Stimulated activated CD4-positive, alpha-beta T cell treated with anti-CD3 and anti-CD28 coated beads, Interleukin-12 subunit alpha, Interleukin-12 subunit beta, amount 100 ng/mL, for 24 hours (primary cell): ENCODE results near the gene ADAMTS3.

Experiments
- DNase-seq, 2 experiments: peaks; one replicate each; pipeline ENCODE4 v3.0.0-alpha.2; 2020; ENCODE audit warnings: low read depth in 2 of 2

ADAMTS3 gene

DNA sequence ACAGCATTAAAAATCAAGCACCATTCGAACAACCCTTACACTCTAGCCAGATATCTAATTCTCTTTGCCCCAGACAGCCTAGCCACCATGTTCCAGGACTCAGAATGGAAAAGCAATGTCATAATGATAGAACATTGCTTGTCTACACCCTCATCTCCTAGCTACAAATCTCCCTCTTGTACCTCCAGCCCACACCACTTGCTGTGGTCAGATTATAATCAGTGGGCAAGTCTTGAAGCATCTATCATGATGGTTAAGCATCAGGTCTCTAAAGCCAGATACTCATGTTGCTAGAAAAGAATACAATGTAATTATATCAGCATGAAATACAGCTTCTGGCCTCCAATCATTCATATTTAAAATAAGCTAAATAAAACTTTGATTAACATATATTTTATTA is 268.9 kb downstream of the ADAMTS3 start:
- no peak for DNase-seq

- no peak for DNase-seq
Measured at GRCh38 chr4:72295966-72296557, 273.0 kb downstream of the ADAMTS3 start.

- DNase-seq: no peak
Measured at GRCh38 chr4:72290737-72291136, 278.3 kb downstream of the ADAMTS3 start.

DNA sequence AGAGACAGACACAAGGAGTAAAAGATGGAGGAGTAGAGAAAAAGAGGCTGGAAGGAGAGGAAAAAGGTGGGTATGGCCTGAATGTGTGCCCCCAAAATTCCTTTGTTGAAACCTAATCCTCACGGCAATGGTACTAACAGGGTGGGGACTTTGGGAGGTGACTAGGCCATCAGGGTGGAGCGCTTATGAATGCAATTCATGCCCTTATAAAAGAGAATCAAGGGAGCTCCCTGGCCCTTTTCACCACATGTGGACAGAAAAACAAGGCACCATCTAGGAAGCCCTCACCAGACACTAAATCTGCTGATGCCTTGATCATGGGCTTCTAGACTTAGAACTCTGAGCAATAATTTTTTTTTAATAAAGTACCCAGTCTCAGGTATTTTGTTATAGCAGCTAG is 282.1 kb downstream of the ADAMTS3 start:
- no peak for DNase-seq

GRCh38 chr4:72286185-72286584 is 282.8 kb downstream of the ADAMTS3 start:
- no peak for DNase-seq

GRCh38 chr4:72283357-72283756 is 285.7 kb downstream of the ADAMTS3 start:
- DNase-seq: no peak

GRCh38 chr4:72280252-72280651 is 288.8 kb downstream of the ADAMTS3 start:
- no peak for DNase-seq

DNA sequence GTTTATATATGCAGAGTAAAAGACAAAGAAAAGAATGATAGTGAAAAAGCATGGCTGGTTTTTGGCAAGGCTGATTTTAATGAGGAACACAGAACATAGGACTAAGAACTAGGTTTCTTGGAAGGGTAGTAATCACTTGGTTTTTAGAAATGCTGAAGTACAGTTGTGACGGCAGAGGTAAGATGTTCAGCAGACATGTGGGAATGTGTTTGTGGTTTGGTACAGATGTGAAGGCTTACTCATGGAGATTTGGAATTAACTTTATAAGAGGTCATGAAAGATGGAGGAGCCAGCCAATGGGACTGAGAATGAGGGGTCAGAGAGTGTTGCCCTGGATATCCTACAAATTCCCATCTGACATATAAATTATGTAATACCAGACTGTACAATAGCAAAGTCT is 293.6 kb downstream of the ADAMTS3 start:
- DNase-seq: no peak

DNA sequence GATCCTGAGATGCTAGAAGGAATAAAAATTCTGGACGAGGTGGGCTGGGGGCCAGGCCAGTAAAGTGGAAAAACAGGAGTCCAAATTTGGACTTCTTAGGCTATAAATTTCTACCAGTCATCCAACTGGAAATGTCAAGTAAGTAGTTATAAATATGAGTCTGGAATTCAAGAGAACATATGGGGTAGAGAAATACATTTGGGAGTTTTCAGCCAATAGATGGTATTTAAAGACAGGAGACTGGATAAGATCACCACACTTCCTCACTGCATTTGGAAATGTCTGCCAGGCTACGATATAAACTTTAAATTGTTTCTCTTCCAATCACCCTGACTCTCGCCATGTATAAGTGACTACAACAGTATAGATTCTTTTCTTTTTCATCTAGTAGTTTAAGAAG is 294.8 kb downstream of the ADAMTS3 start:
- DNase-seq: no peak

DNA sequence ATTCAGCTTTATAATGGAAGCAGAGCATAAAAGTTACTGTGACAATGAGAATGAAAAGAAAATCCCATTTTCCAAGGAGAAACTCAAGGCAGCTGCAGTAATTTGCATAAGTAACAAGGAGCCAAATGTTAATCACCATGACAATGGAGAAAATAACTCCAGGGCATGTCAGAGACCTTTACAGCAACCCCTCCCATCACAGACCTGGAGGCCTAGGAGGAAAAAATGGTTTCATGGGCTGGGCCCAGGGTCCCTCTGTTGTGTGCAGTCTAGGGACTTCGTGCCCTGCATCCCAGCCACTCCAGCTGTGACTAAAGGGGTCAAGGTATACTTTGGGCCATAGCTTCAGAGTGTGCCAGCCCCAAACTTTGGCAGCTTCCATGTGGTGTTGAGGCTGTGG is 313.8 kb downstream of the ADAMTS3 start:
- no peak for DNase-seq

GRCh38 chr4:72243641-72244040 is 325.4 kb downstream of the ADAMTS3 start:
- no peak for DNase-seq

DNA sequence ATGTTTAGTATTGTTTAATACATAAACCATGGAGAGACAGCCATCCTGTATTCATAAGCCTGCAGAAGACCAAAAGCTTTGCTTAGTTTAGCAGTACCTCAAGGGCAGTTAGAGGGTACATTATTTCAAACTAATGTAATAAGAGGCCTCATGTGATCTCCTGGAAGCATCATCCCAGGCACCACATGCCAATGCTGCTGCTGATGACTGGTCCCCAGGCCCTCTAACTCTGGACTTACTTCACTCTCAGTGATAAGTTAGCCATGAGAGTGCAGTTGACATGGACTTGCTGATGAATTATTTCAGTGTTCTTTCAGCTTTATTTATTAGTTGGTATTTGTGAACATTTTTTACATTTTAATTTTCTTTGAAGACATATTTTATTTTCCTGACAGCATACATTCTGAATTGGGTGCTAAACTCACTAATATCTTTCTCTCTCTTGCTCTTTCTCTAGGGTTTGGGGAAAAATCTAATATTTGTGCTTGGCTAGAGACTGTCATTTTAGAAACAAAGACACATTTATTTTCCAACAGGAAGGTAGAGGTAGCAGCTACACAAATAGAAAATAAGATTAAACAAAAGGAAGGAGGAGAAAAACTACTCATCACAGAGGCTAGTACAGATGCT is 329.4 kb downstream of the ADAMTS3 start:
- no peak for DNase-seq
